A549 (cell line): ENCODE measurements around the gene COLEC12.

ENCODE experiments used
- CTCF ChIP-seq: fragments of >200 bp; sonication (Bioruptor Twin); formaldehyde crosslinking; IDR thresholded peaks from 3 replicates; pipeline ENCODE4 v1.5.1; 2016
- HMGXB4 ChIP-seq: fragments of 250-450 bp; sonication (Bioruptor Pico); IDR thresholded peaks from 2 replicates; pipeline ENCODE4 v1.5.0; 2021; ENCODE audit warnings: mild to moderate bottlenecking, moderate library complexity, borderline replicate concordance
- POLR2A ChIP-seq: IDR thresholded peaks from 2 replicates; pipeline ENCODE4 v1.6.1; 2012; ENCODE audit warnings: mild to moderate bottlenecking, low read length

GRCh38 chr18:471716-472115 is 28.8 kb downstream of the COLEC12 start:
- TF ChIP-seq POLR2A (no peak), CTCF (no peak), HMGXB4 (CRISPR knock-in tag) (no peak)
